Cerebellar nuclear complex (tissue), 1 donor: ENCODE data around the gene PRPS1.
A peak's percentile ranks its signal among the peaks of the same experiment; 100 is the strongest.
"Not testable (repeated sequence)": the region's sequence is repeated elsewhere in the genome, so short reads cannot be mapped to it uniquely, and the experiment has no call there.

ENCODE experiments used
- DNase-seq, 2 experiments: peaks; one replicate each; lab custom pipeline; 2025; lab: John Stamatoyannopoulos, UW

The PRPS1 gene

DNA sequence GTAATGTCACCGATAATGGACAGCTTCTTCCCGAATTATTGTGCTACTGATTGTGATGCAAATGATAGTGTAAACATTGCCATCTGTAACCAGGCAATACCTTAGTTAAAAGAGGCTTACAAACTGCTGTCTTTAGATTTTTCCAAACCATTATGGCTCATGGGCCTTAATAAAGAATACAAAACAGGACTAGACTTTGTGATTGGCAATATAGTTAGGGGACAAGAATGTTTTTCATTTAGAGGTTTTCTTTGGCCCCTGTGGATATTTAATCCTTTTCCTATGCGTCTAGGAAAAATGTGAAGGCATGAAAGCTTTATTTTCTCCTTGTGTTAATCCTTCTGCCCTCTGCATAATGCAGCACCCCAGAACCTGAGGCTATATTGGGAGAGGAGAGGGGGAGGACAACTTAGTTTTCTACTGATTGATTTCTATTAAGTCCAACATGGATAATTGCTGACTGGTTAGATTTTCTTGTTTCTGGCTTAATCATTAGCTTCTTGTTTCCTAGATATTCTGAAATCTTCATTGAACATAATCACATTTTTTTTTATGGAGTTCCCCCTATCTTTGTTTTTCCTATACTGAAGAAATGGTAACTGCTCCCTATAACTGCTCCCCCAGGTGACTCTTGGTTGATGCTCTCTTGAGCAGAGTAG is 1.9 kb downstream of the PRPS1 start:
- DNase-seq, result no peak

- DNase-seq, result no peak
These were observed 4.0 kb downstream of the PRPS1 start for GRCh38 chrX:107632346-107632745.

- DNase-seq, result no peak
These were observed 18.4 kb downstream of the PRPS1 start for GRCh38 chrX:107646735-107647134.

DNA sequence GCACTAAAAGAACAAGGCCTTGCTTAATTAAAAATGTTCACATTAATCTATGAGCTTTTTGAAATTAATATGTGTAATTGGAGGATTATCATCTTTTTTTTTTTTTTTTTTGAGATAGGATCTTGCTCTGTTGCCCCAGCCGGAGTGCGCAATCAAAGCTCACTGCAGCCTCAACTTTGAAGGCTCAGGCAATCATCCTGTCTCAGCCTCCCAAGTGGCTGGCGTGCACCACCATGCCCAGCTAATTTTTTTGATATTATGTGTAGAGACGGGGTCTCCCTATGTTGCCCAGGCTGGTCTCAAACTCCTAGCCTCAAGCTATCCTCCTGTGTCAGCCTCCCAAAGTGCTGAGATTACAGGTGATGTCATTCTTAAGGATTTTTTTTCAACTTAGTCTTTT is 20.0 kb downstream of the PRPS1 start:
- no peak for DNase-seq

GRCh38 chrX:107654566-107654871 is 26.2 kb downstream of the PRPS1 start:
- no peak for DNase-seq

- DNase-seq, result no peak
These were observed 26.8 kb downstream of the PRPS1 start for GRCh38 chrX:107654872-107655761.

- no peak for DNase-seq
These were observed 28.7 kb downstream of the PRPS1 start for GRCh38 chrX:107656978-107657377.

DNA sequence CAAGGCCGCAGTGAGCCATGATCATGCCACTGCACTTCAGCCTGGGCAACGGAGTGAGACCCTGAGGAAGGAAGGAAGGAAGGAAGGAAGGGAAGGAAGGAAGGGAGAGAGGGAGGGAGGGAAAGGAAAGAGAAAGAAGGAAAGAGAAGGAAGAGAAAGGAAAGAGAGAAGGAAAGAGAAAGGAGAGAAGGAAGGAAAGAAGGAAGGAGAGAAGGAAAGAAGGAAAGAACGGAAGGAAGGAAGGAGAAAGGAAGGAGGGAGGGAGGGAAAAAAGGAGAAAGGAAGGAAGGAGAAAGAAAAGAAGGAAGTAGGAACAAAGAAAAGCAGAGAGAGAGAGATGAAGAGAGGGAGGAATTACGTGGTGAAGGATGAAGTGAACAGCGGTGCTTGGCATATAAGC is 30.4 kb downstream of the PRPS1 start:
- no peak for DNase-seq

DNA sequence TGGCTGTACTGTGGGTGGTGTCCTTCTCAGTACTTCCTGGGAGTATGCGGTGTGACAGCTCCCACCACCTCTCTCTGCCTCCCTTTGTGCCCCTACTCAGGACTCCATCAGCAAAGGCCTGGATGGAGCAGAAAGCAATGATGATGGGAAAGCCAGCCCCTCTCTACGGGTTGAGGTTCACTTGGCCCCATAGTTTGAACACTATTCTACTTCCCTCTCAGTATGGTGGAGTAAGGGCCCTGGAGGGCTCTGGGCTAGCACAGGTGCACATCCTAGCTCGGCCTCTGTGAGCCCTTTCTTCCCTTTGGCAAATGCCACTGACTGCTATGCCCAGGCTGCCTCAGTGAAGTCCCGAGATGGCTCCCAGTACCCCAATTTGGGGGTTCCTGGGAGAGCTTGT is 31.0 kb downstream of the PRPS1 start:
- DNase-seq, result no peak

- DNase-seq, result peak in 1 of 2 experiments; percentile 8
These were observed 31.5 kb downstream of the PRPS1 start for GRCh38 chrX:107659768-107660167.

- DNase-seq, result no peak
These were observed 33.8 kb downstream of the PRPS1 start for GRCh38 chrX:107662145-107662544.

GRCh38 chrX:107662824-107663223 is 34.5 kb downstream of the PRPS1 start:
- DNase-seq, result no peak

DNA sequence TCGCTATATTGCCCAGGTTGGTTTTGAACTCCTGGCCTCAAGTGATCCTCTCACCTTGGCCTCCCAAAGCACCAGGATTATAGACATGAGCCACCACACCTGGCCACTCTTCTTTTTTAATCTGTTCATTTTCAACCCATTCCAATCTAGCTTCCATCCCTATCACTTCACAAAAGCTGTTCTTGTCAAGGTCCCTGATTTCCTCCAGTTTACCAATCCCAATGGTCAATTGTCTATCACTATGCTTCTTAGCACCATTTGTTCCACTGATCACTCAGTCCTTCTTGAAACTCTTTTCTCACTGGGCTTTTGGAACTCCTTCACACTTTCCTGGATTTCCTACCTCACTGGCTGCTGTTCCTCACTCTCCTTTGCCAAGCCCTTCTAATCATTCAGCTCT is 38.6 kb downstream of the PRPS1 start:
- DNase-seq, result no peak

DNA sequence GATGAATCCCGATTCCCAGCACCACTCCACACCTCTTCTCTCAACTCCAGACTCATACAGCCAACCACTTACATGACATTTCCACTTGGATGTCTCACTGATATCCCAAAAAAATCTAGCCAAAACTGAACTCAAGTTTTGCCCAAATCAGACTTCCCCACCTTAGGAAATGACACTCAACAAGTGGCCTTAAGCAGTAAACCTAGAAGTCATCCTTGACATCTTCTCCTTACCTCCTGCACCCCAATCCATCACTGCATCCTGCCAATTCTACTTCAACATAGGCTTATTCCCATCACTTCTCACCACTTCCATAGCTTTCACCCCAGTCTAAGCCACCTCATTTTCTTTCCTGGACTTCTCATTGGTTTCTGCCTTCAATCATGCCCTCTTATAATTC is 39.1 kb downstream of the PRPS1 start:
- no peak for DNase-seq

DNA sequence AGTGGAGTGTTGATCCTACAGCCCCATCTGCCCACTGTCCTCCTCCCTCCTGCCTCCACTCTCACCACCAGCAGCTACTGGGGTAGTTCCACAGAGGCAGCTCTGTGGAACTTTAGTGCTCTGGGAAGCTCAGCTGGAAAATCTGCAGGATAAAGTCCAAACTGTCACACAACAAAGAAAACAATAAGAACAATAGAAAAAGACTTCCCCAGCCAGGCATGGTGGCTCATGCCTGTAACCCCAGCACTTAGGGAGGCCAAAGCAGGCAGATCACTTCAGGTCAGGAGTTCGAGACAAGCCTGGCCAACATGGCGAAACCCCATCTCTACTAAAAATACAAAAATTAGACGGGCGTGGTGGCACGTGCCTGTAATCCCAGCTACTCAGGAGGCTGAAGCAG is 40.4 kb downstream of the PRPS1 start:
- not testable (repeated sequence) for DNase-seq

- DNase-seq, result no peak
These were observed 41.0 kb downstream of the PRPS1 start for GRCh38 chrX:107669261-107669660.

- peak in 1 of 2 experiments; percentile 41 for DNase-seq
These were observed 41.7 kb downstream of the PRPS1 start for GRCh38 chrX:107669885-107670628.

DNA sequence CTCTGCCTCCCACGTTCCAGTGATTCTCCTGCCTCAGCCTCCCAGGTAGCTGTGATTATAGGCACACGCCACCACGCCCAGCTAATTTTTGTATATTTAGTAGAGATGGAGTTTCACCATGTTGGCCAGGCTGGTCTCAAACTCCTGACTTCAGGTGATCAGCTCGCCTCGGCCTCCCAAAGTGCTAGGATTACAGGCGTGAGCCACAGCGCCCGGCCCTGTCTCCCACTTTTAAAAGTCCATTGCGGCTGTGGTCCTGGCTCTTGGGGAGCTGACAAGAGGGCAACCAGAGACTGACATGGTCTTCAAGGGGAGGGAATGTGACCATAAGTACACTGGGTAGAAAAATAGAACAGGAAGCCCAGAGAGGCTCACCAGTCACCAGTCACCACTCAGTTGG is 42.9 kb downstream of the PRPS1 start:
- DNase-seq, result not testable (repeated sequence)

- no peak for DNase-seq
These were observed 44.7 kb downstream of the PRPS1 start for GRCh38 chrX:107672955-107673378.

GRCh38 chrX:107673431-107673830 is 45.1 kb downstream of the PRPS1 start:
- DNase-seq, result no peak

DNA sequence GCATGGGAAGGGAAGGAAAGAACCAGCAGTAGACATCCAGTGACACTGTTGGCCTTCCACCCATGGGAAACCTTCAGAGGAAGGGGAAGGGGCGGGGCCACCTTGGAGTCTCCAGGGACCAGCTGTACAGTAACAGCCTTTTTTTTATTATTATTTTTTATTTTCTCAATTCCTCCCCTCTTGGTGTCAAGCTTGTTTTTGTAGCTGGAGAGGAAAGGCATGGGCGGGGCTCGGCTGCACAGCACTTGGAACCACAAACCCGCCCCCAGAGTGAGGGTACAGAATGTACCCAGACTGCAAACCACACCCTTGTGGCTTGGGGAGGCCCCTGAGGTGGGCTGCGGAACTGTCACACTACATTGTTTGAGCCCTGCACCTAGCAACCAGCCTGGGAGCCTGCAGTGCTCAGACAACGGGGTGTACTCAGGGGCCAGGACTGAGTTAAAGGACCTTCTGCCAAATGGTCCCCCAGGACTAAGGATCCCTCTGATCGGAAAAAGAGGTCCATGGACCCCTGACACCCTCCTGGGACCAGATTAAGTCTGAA is 45.7 kb downstream of the PRPS1 start:
- DNase-seq, result no peak
